ENCODE measurements around the gene CENPT.

Gene CENPT, protein sequence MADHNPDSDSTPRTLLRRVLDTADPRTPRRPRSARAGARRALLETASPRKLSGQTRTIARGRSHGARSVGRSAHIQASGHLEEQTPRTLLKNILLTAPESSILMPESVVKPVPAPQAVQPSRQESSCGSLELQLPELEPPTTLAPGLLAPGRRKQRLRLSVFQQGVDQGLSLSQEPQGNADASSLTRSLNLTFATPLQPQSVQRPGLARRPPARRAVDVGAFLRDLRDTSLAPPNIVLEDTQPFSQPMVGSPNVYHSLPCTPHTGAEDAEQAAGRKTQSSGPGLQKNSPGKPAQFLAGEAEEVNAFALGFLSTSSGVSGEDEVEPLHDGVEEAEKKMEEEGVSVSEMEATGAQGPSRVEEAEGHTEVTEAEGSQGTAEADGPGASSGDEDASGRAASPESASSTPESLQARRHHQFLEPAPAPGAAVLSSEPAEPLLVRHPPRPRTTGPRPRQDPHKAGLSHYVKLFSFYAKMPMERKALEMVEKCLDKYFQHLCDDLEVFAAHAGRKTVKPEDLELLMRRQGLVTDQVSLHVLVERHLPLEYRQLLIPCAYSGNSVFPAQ
- 38.8 to 97.8 (median 80.9) reads per million in 3 experiments for total RNA-seq

DNA sequence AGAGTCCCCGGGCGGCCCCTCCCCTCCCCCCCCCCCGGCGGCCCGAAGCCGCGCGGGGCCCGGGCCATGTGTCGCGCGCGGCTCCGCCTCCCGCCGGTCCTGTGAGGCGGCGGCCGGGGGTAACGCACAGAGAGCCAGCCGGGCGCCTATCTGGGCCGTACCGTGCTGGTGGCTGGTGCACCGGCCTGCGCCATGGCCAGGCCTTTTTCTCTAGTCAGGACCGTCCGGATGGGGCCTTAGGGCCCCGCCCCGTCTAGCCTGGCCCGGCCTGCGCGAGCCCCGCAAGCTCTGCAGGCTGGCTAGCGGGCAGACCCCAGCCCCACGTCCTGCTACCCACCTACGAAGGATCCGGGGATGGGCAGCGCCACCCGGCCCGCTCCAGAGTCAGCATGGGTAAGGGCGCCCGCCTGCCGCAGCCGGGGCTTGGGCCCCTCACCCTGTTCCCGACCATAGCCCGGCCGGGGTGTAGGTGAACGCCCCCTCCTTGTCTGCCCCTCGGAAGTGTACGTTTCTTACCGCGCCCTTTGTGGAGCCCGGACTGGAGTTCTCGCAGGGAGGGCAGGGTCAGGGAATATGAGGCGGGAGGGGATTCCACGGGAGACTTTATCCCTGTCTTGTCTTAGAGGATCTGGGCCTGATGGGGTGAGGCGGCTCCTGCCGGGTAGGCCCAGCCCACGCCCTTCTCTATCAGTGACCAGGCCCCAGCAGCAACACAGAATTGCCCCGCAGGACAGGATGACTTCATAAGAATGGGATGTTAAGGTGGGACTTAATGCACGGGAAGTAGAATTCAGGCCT is at the start of gene CENPT:
Gene CENPT, minus strand, starts transcription at position 630 of the 798 bp plus-strand sequence. CDS start 13,834 bp downstream, outside the sequence.
- no peak for DNase-seq

DNA sequence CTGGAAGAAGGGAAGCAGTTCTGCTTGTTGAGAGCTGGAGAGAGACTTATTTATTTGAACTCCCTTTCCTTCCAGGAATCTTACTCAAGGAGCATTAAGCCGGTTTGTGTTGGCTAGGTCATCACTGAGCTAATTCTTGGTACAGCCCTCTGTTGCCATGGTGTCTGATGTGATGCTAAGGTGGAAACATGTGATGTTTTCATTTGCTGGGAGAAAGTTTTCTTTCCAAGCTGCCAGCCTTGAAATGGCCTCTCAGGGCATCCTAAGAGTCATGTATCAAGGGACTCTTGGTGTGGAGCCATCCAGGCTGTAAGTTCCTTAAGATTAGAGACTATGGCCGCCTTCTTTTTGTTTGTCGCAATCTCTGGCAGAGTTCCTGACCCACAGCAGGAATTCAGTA is 49.7 kb upstream of the CENPT start:
- no peak for DNase-seq

DNA sequence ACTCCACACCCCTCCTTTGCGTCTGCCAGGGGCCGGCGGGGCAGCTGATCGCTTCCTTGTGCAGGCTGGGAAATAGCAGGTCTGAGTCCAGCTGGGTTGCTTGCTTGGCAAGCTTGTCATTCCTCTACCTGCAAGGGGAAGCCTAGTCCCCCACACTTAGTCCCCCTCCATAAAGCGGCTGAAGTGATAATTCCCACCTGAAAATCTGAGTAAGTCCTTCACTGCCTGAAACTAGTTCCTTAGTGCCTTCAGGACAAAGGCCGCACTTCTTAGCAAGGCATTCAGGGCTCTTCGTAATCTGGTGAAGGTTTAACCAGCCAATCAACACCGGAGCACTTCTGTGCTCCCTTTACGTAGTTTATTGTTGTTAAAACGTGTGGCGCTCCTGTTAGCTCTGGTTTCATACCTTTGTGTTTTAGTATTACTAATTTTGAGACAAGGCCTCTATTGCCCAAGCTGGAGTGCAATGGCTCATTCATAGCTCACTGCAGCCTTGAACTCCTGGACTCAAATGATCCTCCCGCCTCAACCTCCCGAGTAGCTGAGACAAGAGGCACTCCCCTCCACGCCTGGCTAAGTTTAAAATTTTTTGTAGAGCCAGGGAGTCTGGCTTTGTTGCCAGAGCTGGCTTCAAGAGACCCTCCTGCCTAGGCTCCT is 46.4 kb upstream of the CENPT start:
- DNase-seq: no peak

DNA sequence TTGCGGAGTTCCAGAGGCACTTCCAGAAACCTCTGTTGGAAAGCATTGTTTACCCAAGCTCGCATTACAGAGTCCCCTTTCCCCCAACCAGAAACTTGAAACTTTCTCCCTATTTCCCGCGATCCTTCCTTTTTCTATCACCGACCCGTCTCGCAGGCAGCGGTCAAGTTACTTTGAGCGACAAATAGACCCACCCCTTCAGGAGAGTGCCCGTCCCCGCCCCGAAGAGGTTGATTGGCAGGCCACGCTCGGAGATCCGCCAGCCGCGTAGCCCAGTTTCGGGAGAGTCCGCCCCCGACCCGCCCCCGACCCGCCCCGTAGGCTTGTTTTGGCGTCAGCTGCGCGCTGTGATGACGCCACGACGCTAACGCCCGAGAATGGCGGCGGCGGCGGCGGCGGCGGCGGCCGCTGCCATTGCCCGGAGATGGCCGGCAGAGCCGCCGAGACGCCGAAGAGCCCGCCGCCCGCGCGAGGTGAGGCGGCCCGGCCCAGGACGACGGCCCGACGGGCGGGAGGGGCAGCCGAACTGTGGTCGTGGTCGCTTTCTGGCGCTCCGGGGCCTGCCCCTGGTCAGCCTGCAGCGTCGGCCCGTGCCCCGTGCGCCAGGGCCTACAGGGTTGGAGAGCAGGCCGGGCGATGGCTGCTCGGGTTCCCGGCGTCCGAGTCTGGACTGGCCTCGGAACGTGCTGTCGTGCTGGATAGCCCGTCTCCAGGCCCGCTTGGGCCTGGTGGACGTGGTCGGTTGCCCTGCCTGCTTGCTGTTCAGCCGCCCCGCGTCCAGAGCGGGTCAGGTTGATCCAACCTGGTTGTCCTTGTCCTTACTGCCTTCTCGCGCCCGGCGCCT is 45.6 kb upstream of the CENPT start, which contains the start of gene PSKH1:
Gene PSKH1, plus strand, starts transcription at position 356 of the 844 bp plus-strand sequence. CDS start 15,496 bp downstream, outside the sequence.
- peak; percentile 85 for DNase-seq

DNA sequence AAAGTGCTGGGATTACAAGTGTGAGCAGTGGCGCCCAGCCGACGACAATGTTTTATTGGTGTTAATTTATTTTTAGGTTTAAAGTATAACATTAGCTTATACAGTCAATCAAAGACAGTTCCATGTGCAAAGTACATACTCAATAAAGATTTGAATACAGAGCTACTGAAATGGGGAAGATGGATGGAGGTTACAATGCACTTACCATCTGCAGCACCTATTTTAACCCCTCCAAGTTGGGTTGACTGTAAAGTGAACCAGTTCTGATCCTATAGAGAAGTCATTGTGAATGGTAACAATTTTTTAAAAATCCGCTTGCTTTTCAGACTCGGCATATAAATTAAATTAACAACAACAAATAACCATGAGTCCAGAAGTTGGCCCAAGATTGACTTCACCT is 44.9 kb upstream of the CENPT start:
- DNase-seq: no peak

DNA sequence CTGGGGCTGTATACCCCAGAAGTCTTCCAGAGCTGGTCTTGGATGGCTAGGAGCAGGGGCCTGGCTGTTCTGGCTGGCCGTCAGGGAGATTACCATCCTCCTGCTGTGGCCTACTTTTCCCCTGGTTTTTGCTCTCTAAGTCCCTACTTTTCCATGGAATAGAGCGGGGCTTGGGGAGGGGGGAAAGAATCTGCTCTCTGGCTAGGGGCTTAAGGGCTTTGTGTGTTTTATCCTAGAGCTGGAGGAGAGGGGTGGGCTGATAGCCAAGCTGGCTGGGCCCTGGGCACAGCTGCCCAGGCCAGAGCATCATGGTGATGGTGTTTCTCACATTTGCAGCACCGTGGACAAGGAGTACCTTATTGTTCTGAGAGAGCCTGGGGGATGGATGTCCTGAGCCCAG is 40.8 kb upstream of the CENPT start:
- DNase-seq: no peak

DNA sequence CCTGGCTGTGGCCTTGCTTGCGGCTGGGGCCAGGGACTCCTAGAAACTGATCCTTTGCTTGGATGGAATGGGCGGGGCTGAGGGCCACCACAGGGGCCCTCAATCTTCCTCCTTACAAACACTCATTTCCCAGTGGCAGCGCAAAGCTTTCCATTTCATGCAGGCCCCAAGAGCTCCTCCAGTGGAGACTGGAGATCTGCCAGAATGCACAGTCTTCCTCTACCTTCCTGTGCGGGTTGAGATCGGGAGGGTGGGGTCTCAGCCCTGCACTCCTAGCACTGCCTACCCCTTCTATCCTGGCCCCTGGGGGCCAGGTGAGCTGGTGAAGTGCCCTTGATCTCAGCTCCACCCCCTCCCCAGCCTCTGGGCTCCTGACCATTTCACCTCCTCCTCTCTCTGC is 38.9 kb upstream of the CENPT start:
- no peak for DNase-seq

DNA sequence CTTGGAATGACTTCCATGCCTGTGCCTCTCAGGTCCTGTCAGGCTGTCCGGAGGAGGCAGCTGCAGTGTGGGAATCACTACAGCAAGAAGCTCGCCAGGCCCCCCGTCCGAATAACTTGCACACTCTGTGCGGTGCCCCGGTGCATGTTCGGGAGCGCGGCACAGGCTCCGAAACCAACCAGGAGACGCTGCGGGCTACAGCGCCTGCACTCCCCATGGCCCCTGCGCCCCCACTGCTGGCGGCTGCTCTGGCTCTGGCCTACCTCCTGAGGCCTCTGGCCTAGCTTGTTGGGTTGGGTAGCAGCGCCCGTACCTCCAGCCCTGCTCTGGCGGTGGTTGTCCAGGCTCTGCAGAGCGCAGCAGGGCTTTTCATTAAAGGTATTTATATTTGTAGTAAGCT is 38.5 kb upstream of the CENPT start:
- no peak for DNase-seq

DNA sequence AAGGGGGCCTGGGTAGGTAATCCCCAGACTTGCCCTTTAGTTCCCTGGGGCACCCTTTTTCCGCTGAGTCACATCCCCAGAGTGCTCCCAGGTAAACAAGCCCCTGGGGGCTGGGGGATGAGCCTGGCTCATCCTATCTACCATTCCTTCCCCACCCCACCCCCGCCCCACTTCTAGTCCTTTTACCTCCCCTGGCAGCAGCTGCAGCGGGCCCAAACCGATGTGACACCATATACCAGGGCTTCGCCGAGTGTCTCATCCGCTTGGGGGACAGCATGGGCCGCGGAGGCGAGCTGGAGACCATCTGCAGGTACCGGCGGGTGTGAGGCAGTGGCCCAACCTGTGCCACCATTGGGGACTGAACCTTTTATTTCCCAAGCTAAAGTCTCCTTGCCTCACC is 38.1 kb upstream of the CENPT start:
- DNase-seq: no peak

DNA sequence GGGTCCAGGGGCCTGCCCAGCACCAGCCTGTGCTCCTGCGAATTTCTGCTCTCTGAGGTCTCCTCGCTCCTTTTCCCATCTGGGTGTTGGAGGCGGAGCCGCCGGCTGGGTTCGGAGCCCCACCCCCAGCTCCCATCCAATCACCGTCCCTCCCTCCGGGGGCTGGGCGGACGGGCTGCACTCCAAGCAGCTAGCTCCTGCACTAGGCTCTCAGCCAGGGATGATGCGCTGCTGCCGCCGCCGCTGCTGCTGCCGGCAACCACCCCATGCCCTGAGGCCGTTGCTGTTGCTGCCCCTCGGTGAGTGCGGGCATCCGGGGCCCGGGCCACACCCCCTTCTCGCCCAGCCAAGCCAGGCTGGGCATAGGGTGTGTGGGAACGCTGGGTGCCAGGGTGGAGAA is 37.2 kb upstream of the CENPT start, which contains the start of gene NRN1L:
Gene NRN1L, plus strand, starts transcription at position 202 of the 400 bp plus-strand sequence. Its CDS starts 19 bp downstream, at position 221.
- DNase-seq: no peak

DNA sequence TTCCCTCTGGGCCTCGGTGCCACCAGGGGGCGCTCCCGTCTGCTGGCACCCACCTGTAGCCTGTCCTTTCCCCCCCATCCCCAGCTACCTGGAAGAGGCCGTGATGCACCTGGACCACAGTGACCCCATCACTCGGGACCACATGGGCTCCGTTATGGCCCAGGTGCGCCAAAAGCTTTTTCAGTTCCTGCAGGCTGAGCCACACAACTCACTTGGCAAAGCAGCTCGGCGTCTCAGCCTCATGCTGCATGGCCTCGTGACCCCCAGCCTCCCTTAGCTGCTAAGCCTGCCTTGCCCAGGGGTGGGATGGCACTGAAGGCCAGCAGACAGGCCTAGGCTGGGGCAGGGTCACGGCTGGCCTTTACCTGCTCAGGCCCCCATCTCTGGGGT is 36.4 kb upstream of the CENPT start:
- peak; percentile 63 for DNase-seq

DNA sequence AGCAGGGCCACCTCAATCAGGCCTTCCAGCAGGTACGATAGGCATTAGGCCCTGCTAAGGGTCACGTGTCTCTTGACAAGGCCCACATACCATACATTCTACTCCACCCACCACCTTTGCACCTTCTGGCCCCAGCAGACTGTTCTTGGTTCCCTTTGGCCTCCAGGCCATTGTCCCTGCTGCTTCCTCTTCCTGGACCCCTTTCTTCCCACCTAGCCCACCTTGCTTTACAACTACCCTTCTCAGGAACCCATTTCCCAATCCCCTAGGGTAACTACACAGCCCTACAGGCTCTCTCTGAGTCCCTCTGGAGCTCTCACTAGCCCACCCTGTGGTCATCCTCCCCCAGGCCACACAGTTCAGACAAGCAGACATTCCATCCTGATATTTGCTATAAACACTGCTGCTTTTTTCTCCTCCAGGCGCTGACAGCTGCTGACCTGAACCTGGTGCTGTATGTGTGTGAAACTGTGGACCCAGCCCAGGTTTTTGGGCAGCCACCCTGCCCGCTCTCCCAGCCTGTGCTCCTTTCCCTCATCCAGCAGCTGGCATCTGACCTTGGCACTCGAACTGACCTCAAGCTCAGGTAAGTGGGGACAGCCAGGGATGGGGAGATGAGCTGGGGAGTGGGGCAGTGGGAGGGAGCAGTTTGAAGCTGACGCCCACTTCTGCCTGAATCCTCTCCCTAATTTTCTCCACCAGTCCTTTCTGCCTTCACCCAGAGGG is 35.8 kb upstream of the CENPT start:
- DNase-seq: no peak

DNA sequence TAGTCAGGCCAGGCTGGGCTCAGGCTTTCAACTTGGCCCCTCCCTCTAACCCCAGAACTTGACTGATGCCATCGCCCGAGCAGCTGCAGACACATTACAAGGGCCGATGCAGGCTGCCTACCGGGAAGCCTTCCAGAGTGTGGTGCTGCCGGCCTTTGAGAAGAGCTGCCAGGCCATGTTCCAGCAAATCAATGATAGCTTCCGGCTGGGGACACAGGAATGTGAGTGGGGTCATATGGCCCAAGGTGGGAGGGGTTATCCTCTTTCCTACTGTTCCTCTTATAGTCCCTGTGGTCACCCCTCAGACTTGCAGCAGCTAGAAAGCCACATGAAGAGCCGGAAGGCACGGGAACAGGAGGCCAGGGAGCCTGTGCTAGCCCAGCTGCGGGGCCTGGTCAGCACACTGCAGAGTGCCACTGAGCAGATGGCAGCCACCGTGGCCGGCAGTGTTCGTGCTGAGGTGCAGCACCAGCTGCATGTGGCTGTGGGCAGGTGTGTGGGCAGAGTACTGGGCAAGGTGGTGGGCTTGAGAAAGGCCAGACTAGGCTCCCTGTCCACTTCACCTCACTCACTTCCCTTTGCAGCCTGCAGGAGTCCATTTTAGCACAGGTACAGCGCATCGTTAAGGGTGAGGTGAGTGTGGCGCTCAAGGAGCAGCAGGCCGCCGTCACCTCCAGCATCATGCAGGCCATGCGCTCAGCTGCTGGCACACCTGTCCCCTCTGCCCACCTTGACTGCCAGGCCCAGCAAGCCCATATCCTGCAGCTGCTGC is 35.1 kb upstream of the CENPT start:
- DNase-seq: no peak

DNA sequence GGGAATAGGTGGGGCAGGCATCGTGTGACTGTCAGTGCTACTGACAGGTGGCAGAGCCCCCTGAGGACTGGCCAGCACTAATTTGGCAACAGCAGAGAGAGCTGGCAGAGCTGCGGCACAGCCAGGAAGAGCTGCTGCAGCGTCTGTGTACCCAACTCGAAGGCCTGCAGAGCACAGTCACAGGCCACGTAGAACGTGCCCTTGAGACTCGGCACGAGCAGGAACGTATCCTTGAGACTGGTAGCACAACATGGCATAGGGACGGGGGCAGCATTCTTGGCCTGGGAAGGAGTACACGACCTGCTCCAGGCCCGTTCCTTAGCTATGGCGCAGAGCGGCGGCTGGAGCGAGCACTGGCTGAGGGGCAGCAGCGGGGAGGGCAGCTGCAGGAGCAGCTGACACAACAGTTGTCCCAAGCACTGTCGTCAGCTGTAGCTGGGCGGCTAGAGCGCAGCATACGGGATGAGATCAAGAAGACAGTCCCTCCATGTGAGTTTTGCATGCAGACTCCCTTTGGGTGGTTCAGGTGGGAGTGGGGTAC is 34.2 kb upstream of the CENPT start:
- no peak for DNase-seq

DNA sequence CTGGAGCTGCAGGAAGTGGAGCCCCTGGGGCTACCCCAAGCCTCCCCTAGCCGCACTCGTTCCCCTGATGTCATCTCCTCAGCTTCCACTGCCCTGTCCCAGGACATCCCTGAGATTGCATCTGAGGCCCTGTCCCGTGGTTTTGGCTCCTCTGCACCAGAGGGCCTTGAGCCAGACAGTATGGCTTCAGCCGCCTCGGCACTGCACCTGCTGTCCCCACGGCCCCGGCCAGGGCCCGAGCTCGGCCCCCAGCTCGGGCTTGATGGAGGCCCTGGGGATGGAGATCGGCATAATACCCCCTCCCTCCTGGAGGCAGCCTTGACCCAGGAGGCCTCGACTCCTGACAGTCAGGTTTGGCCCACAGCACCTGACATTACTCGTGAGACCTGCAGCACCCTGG is 33.1 kb upstream of the CENPT start:
- DNase-seq: no peak

DNA sequence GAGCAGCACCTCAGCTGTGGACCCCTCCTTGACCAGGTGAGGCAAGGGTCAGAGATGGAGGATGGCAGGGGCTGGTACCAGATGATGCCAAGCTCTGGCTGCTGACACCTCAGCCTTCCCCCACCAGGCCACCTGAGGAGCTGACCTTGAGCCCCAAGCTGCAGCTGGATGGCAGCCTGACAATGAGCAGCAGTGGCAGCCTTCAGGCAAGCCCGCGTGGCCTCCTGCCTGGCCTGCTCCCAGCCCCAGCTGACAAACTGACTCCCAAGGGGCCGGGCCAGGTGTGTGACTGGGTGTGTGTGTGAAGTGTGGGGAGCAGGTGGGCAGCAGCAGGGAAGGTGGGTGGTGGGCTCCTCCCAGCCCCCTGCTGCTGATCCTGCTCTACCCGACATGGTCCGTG is 32.4 kb upstream of the CENPT start:
- no peak for DNase-seq

DNA sequence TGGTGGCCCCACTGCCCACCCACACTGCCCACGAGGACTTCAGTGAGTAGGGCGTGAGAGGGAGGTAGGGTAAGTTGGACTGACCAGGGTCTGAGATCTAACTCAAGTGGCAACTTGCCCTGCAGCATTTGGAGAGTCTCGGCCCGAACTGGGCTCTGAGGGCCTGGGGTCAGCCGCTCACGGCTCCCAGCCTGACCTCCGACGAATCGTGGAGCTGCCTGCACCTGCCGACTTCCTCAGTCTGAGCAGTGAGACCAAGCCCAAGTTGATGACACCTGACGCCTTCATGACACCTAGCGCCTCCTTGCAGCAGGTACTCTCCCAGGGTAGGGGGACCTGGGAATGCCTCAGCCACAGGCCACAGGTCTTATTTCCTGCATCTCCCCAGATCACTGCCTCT is 32.0 kb upstream of the CENPT start:
- no peak for DNase-seq

DNA sequence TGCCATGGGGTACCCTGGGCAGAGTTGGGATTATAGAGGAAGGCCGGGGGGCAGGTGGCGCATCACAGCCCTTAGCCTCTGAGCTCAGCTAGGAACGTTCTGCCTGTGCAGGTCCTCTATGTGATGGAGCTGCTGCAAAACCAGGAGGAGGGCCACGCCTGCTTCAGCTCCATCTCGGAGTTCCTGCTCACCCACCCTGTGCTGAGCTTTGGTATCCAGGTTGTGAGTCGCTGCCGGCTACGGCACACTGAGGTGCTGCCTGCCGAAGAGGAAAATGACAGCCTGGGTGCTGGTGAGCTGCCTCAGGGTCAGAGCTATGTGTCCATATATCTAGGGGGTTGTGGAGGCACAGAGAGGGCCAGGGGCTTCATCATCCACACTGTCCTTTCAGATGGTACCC is 31.4 kb upstream of the CENPT start:
- no peak for DNase-seq

DNA sequence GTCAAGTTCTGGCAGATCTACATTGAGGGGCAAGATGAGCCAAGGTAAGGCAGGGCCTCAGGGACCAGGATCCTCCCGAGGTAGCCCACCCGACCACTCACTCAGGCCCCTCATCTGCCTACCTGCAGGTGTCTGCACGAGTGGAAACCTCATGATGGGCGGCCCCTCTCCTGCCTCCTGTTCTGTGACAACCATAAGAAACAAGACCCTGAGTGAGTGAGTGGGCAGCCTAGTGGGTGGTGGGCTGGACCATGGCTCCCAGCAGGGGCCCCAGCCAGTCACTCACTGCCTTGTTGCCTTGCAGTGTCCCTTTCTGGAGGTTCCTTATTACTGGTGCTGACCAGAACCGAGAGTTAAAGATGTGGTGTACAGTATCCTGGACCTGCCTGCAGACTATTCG is 30.7 kb upstream of the CENPT start:
- no peak for DNase-seq

DNA sequence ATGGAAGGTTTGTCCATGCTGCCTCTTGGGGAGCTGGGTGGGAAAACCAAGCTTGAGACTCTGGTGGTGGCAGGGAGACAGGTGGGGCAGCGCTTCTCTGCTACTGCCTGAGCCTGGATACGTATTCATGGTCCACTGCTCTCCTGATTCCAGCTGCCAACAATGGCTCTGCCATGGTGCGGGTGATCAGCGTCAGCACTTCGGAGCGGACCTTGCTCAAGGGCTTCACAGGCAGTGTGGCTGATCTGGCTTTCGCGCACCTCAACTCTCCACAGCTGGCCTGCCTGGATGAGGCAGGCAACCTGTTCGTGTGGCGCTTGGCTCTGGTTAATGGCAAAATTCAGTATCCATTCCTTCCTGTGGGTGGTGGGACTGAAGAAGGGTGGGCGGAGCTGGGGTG is 29.6 kb upstream of the CENPT start:
- no peak for DNase-seq

Data from central memory CD4-positive, alpha-beta T cell (primary cell).